KMS-11 (cell line): ENCODE measurements around the gene CP.

Source experiments
- H2AFZ ChIP-seq: fragments of 200-600 bp; sonication (generic); 2 replicates; pipeline ENCODE4 v1.6.1; 2016; ENCODE audit warnings: antibody characterized with exemption, mixed run types, low read depth
- H3K27ac ChIP-seq: fragments of 200-600 bp; sonication (generic); 2 replicates; pipeline ENCODE4 v1.6.1; 2016; ENCODE audit warnings: mild to moderate bottlenecking, mixed run types
- H3K27me3 ChIP-seq: fragments of 200-600 bp; sonication (generic); 2 replicates; pipeline ENCODE4 v1.6.1; 2017; ENCODE audit warnings: mild to moderate bottlenecking, low read depth, mixed run types, moderate library complexity; ENCODE audit not compliant: insufficient read depth
- H3K36me3 ChIP-seq: fragments of 200-600 bp; sonication (generic); 2 replicates; pipeline ENCODE4 v1.6.1; 2017; ENCODE audit warnings: mild to moderate bottlenecking, mixed run types; ENCODE audit not compliant: insufficient read depth
- H3K4me1 ChIP-seq: fragments of 200-600 bp; sonication (generic); 2 replicates; pipeline ENCODE4 v1.6.1; 2016; ENCODE audit warnings: mild to moderate bottlenecking, low read depth, mixed run types; ENCODE audit not compliant: poor library complexity, severe bottlenecking
- H3K4me2 ChIP-seq: fragments of 200-600 bp; sonication (generic); 2 replicates; pipeline ENCODE4 v1.7.0; 2016; ENCODE audit warnings: mild to moderate bottlenecking, mixed run types
- H3K4me3 ChIP-seq: fragments of 200-600 bp; sonication (generic); IDR thresholded peaks from 2 replicates; pipeline ENCODE4 v1.6.1; 2017; ENCODE audit warnings: low read depth, low read length, mixed read lengths; ENCODE audit not compliant: insufficient read depth
- H3K79me2 ChIP-seq: fragments of 200-600 bp; sonication (generic); 2 replicates; pipeline ENCODE4 v1.6.1; 2016; ENCODE audit warnings: low read depth, mixed run types; ENCODE audit not compliant: insufficient read depth
- H3K9ac ChIP-seq: fragments of 200-600 bp; sonication (generic); 2 replicates; pipeline ENCODE4 v1.6.1; 2016; ENCODE audit warnings: mild to moderate bottlenecking, mixed run types
- H4K20me1 ChIP-seq: fragments of 200-600 bp; sonication (generic); 2 replicates; pipeline ENCODE4 v1.6.1; 2016; ENCODE audit warnings: mild to moderate bottlenecking, mixed run types; ENCODE audit not compliant: insufficient read depth
- TF ChIP-seq, protein P1 (sequence below): fragments of 200-600 bp; sonication (generic); conservative IDR thresholded peaks from 2 replicates; pipeline ENCODE4 v1.6.1; 2017; ENCODE audit warnings: low read depth, mild to moderate bottlenecking, antibody characterized with exemption, low read length, moderate library complexity, mixed read lengths

Gene CP

DNA sequence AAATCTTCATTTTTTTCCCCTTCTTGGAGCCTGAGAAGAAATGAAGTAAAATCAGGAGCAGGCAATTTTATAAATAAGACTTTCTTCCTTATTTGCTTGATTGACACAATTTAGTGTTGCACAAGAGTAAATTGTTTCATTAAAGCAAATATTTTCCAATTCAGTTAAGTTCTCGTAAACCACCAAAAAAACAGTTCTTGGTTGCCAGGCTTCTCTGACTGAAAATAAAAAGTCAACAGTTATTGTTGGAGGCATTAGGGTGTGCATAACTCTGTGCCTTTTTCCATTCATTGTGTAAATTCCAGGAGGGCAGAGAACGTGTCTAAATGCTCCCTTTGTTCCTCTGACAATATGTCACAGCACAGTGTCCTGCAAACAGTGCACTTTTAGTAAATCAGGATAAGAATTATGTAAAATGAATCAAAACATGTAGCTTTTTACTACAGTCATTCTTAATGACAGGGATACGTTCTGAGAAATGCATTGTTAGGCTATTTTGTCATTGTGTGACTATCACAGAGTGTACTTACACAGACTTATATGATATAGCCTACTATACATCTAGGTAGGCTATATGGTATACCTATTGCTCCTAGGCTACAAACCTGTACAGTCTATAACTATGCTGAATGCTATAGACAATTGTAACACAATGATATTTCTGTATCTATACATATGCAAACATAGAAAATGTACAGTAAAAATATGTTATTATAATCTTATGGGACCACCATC, at the start of gene CP:
Gene CP, minus strand, starts transcription at position 47 of the 735 bp plus-strand sequence. Its CDS starts 37 bp downstream, at position 10.
- Histone ChIP-seq H3K27ac (no peak within 1 kb of the TSS), H3K4me2 (no peak within 1 kb of the TSS), H3K4me1 (peaks cover 24% of the 10 kb centered on the region), H3K36me3 (no peaks in the 10 kb centered on the region), H3K79me2 (no peaks in the 10 kb centered on the region), H4K20me1 (no peaks in the 10 kb centered on the region), H2AFZ (no peak within 1 kb of the TSS), H3K4me3 (no peak within 1 kb of the TSS), H3K27me3 (no peaks in the 10 kb centered on the region), H3K9ac (no peak within 1 kb of the TSS)
- TF ChIP-seq, protein P1, sequence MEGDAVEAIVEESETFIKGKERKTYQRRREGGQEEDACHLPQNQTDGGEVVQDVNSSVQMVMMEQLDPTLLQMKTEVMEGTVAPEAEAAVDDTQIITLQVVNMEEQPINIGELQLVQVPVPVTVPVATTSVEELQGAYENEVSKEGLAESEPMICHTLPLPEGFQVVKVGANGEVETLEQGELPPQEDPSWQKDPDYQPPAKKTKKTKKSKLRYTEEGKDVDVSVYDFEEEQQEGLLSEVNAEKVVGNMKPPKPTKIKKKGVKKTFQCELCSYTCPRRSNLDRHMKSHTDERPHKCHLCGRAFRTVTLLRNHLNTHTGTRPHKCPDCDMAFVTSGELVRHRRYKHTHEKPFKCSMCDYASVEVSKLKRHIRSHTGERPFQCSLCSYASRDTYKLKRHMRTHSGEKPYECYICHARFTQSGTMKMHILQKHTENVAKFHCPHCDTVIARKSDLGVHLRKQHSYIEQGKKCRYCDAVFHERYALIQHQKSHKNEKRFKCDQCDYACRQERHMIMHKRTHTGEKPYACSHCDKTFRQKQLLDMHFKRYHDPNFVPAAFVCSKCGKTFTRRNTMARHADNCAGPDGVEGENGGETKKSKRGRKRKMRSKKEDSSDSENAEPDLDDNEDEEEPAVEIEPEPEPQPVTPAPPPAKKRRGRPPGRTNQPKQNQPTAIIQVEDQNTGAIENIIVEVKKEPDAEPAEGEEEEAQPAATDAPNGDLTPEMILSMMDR = no peak

DNA sequence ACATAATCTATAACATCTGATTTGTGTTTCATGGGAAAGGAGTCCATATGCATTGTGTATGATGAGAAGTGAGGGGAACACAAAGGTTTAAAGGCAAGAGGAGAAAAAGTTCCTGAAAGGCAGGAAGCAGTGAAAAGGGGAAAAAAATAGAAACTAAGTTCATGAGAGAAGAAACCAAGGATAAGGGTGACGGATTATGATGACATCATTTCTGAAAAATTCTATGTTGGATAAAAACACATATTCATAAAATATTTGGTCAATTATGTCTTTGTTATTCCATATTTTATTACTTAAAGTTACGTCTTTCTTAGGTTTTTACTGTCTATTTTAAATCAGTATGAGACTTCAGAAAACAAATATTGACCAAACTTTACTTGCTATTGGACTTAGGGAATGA, 48.6 kb upstream of the CP start:
- TF ChIP-seq, protein P1 = no peak
- peaks cover 9% of the 10 kb centered on the region for H3K4me1 ChIP-seq
- no peaks in the 10 kb centered on the region for H3K36me3 ChIP-seq
- no peak overlapping the region for H3K4me3 ChIP-seq
- no peaks in the 10 kb centered on the region for H3K27me3 ChIP-seq
- no peaks in the 10 kb centered on the region for H4K20me1 ChIP-seq
- H3K27ac ChIP-seq = no peak overlapping the region
- H3K79me2 ChIP-seq = no peaks in the 10 kb centered on the region
- no peak overlapping the region for H2AFZ ChIP-seq
- no peak overlapping the region for H3K9ac ChIP-seq
- H3K4me2 ChIP-seq = no peak overlapping the region

DNA sequence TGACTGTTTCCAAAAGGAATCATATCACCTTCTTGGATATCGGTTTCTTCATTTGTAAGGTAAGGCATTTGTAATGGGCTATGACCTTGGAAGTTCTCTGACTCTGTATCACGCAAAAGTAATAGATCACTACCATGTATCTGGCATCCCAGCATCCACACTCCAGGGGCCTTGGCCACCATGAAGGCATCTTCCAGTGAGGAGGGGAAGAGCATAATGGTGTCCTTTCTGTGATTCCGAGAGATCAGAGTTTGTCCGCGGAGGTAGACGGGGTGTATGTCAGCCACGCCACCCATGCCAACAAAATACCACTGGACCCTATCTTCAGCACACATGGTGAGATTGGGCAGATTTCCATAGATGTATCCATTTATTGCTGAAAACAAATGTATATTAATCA, 48.1 kb upstream of the CP start:
- TF ChIP-seq, protein P1 = no peak
- Histone ChIP-seq H3K79me2 (no peaks in the 10 kb centered on the region), H3K27ac (no peak overlapping the region), H3K36me3 (no peaks in the 10 kb centered on the region), H4K20me1 (no peaks in the 10 kb centered on the region), H3K27me3 (no peaks in the 10 kb centered on the region), H3K4me1 (peaks cover 9% of the 10 kb centered on the region), H3K4me3 (no peak overlapping the region), H3K9ac (no peak overlapping the region), H3K4me2 (no peak overlapping the region), H2AFZ (no peak overlapping the region)

GRCh38 chr3:149267565-149267964, 45.9 kb upstream of the CP start:
- Histone ChIP-seq H4K20me1 (no peaks in the 10 kb centered on the region), H3K4me3 (no peak overlapping the region), H3K36me3 (no peaks in the 10 kb centered on the region), H3K4me1 (peaks cover 4% of the 10 kb centered on the region), H3K79me2 (no peaks in the 10 kb centered on the region), H3K4me2 (no peak overlapping the region), H2AFZ (no peak overlapping the region), H3K27ac (no peak overlapping the region), H3K27me3 (no peaks in the 10 kb centered on the region), H3K9ac (no peak overlapping the region)
- TF ChIP-seq, protein P1 = no peak
